Epithelial cell of proximal tubule (primary cell): ENCODE data around the gene TMEM108. TPM values are rescaled to one million over a fixed set of nuclear protein-coding genes. Genes with fewer than 3 reads are reported as not detected.

ENCODE experiments used
- DNase-seq: peaks from one replicate; pipeline ENCODE4 v3.0.0-alpha.2; 2011; ENCODE audit warnings: low read depth
- H3K4me3 ChIP-seq: 2 replicates; pipeline ENCODE4 v1.5.1; 2011; ENCODE audit warnings: low read depth, mild to moderate bottlenecking, low read length
- total RNA-seq: library from RNA; depleted of rRNA; stranded (reverse); fragments of >200 nt; gene quantifications from 2 replicates; pipeline ENCODE4 v1.2.3, GENCODE V29; 2015
- TF ChIP-seq, protein P1 (sequence below): conservative IDR thresholded peaks from 2 replicates; pipeline ENCODE4 v1.5.1; 2012; ENCODE audit warnings: low read depth, mild to moderate bottlenecking, low read length

Gene TMEM108
- total RNA-seq, 1 donor from 2014 or later: 1.7 TPM

DNA sequence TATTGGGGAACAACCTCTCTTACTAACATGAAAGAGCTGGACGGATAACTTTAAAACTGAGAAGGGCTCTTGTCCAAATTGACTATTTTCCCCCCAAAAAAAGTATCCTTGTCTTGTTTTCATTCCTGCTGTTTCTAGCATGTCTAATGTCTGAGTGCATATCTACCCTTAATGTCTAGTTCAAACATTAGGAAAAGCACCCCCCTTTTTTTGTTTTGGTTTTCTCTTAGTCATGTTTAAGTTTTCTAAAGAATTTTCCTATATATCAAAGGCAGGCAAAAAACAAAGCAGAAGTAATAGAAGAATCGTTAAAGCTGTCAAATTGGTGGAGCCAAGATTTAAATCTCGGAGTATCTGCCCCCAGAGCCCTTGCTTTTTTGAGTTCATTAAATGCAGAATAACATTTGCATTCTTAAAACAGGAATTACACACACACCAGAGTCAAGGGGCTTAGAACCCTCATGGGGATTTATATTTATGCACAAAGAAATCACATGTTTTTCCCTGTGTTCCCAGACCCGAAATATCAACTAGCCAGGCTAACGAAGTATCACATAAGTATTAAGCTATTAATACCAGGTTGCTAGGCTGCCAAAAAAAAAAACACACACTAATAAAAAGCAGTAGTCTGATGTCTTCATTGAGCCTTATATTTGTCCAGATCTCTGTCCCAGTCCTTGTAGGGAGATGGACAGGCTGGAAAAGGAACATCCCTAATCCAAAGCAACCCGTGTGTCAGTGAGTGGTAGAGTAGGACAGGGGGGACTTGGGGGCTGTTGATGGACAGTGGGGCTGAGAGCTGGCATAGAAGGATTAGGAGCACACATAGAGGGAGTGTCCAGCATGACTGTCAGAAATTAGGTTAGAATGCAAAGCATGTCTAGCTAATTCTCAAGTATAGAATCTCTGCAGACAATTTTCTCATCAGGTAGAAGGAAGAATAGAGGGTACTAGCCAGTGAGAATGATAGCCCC lies 258.0 kb downstream of the TMEM108 start:
- no peak for DNase-seq
- TF ChIP-seq, protein P1, sequence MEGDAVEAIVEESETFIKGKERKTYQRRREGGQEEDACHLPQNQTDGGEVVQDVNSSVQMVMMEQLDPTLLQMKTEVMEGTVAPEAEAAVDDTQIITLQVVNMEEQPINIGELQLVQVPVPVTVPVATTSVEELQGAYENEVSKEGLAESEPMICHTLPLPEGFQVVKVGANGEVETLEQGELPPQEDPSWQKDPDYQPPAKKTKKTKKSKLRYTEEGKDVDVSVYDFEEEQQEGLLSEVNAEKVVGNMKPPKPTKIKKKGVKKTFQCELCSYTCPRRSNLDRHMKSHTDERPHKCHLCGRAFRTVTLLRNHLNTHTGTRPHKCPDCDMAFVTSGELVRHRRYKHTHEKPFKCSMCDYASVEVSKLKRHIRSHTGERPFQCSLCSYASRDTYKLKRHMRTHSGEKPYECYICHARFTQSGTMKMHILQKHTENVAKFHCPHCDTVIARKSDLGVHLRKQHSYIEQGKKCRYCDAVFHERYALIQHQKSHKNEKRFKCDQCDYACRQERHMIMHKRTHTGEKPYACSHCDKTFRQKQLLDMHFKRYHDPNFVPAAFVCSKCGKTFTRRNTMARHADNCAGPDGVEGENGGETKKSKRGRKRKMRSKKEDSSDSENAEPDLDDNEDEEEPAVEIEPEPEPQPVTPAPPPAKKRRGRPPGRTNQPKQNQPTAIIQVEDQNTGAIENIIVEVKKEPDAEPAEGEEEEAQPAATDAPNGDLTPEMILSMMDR: no peak
- no peak overlapping the region for H3K4me3 ChIP-seq

DNA sequence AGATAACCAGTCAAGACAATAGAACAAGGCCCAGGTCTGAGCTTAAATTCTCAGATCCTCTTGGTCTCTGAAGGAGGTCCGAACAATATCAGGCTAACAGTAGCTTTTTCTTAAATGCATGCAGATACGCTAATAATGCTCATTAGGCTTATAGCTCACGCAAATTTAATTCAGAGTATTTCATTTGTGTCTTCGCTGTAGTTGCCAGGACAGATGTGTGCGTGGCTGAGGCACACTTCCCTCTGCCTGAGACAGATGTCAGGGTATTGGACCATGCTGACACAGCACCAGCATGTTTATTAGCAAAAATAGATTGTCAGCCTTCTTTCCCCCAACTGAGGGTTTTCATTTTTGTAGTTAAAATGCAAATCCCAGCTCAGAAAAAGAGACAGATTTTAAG lies 258.8 kb downstream of the TMEM108 start:
- DNase-seq: no peak
- H3K4me3 ChIP-seq: no peak overlapping the region
- TF ChIP-seq, protein P1: no peak

DNA sequence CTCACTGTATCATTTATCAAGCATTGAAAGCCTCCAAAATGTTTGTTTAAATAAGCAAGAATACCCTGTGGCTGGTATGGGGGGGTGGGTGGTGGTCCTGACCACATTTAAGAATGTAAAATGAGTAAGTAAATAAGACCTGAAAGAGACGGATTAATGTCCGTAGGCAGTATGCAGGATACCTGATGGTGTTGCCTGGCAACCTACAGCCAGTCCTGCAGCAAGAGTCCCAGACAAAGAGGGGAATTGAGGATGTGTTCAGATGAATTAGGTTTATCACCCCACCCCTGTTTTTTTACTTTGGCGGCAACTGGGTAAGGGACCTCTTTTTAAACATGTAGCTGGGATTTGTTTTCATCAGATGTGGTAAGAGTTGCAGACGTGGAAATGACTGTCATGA lies 261.9 kb downstream of the TMEM108 start:
- TF ChIP-seq, protein P1: no peak
- DNase-seq: no peak
- no peak overlapping the region for H3K4me3 ChIP-seq

DNA sequence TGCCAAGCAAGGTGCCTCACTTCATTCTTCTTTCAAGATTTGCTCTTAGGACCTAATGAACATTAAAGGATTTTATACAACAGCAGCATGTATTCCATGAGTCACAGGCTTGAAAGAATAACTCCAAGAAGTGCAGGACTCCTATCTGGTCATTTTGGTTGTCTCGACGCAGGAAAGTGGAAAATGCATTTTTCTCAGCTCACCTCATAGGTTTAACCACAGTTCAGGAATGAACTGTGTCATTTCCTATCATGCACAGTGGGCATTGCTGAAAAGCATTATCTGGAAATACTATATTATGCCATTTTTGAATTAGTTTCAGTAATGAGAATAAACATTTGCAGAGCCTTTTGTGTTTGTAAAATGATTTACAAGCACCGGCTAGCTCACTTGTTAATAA lies 263.0 kb downstream of the TMEM108 start:
- DNase-seq: no peak
- no peak overlapping the region for H3K4me3 ChIP-seq
- TF ChIP-seq, protein P1: no peak

DNA sequence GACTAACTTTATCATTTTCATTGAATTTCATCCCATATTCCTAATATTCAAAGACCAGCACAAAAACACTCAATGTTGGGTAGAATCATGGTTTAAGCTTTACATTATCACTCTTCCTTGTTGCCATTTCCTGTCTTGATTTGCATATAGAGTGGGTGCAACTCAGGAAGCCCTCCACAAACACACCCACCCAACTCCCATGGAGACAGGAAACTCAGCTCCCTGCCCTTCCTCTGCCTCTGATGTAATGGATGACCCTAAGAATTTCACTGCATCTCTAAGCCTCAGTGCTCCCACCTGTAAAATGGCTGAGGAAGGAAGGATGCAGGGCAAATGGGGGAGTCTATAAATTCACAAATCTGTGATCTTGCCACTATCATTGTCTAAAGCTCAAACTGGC lies 263.5 kb downstream of the TMEM108 start:
- no peak overlapping the region for H3K4me3 ChIP-seq
- TF ChIP-seq, protein P1: no peak
- DNase-seq: no peak

DNA sequence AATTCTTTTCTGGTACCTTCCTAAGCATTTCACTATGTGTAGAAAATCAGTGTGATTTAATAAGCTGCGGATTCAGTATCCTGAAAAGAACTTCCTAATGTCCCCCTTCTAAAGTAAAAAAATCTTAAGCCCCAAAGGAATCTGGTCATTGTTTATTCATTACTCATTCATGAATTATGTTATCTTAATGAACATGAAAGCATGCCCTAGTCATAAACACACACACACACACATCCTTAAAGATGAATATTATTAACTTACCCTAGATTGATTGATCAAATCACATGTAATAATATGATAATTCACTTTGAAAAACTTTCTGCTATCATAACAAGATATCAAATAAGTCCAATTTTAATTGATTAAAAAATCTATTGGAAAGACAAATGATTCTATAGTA lies 265.2 kb downstream of the TMEM108 start:
- TF ChIP-seq, protein P1: no peak
- DNase-seq: no peak
- no peak overlapping the region for H3K4me3 ChIP-seq

DNA sequence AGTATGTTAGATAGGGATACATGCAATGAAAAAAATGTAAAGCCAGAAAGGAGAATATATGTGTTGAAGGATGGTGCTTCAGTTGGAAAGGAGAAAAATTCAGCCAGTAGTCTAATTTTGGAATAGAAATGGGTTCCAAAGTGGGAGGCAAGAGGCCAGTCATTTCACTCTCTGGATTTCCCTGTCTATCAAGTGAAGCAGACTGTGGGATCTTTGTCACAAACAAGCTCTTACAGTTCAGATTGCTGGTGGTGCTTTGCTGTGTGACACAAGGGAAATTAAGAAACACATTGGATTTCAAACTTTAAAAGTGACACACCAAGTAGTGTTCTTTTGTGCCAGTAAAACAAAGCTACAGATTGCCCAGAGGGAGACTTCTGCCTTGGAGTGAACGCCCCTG lies 279.7 kb downstream of the TMEM108 start:
- TF ChIP-seq, protein P1: no peak
- DNase-seq: no peak
- no peak overlapping the region for H3K4me3 ChIP-seq
